ENCODE results near the gene RFX3.

DNA sequence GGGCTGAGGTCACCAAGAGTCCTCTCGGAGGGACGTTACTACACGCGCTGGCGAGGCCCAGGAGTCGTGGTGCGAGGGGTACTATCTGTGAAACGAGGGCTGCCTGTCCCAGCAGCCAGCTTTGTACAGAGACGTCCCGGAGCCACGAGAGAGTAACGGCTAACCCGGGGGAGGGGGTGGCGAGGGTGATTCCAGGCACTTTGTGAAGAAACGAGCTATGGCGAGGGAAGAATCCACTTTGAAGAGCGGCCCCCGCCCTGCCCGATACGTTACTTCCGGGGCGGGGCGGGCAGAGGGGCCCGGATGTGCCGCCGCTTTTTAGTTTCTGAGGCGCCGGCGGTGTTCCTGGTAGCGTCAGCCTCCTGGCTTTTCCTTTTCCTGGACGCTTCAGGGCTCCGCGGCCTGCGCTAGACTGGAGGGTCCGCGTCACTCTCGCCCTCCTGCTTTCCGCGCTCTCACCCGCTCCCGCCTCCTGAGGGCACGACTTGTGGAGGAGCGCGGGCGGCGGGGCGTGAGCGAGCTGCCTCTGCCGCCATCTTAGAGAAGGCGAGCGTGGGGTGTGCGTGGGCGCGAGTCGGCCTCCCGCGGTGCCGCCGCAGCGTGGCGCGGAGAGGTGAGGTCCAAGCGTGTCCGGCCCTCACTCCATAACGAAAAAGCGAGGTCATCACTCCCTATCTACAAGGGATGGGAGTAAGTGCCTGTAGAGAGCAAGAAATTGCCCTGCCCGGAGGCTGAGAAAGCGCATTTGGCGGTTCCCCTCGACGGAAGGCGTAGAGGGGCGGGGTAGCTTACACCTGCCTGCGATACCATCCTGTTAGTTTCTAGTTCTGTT, 580 bp upstream of the RFX3 start:
- TF ChIP-seq, protein P1, sequence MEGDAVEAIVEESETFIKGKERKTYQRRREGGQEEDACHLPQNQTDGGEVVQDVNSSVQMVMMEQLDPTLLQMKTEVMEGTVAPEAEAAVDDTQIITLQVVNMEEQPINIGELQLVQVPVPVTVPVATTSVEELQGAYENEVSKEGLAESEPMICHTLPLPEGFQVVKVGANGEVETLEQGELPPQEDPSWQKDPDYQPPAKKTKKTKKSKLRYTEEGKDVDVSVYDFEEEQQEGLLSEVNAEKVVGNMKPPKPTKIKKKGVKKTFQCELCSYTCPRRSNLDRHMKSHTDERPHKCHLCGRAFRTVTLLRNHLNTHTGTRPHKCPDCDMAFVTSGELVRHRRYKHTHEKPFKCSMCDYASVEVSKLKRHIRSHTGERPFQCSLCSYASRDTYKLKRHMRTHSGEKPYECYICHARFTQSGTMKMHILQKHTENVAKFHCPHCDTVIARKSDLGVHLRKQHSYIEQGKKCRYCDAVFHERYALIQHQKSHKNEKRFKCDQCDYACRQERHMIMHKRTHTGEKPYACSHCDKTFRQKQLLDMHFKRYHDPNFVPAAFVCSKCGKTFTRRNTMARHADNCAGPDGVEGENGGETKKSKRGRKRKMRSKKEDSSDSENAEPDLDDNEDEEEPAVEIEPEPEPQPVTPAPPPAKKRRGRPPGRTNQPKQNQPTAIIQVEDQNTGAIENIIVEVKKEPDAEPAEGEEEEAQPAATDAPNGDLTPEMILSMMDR (IDR thresholded peaks at IDR 0.05; ENCODE audit: borderline replicate concordance, extremely low read depth, low read length, poor library complexity, severe bottlenecking) = peak; percentile 2
- TF ChIP-seq EZH2 (IDR thresholded peaks at IDR 0.05; ENCODE audit: borderline replicate concordance, low read depth, low read length, severe bottlenecking) = no peak
